Measurements from ENCODE around the gene GKN2. TPM values are rescaled to one million over a fixed set of nuclear protein-coding genes. Genes with fewer than 3 reads are reported as not detected.

Gene GKN2
- polyA plus RNA-seq, 1 donor from 2014 or later: not detected

- Histone ChIP-seq H3F3A (ENCODE audit: insufficient read depth, low read length, poor library complexity, severe bottlenecking) (no peaks in the 10 kb centered on the region), H3K27ac (ENCODE audit: low read length) (no peak within 1 kb of the TSS), H3K36me3 (ENCODE audit: insufficient read depth, low read length) (no peaks in the 10 kb centered on the region), H4K20me1 (ENCODE audit: insufficient read depth) (no peaks in the 10 kb centered on the region), H3K9ac (ENCODE audit: low read length) (no peak within 1 kb of the TSS), H3K9me3 (ENCODE audit: low read length) (no peaks in the 10 kb centered on the region), H3K79me2 (replicated peaks; ENCODE audit: insufficient read depth, low read length) (no peaks in the 10 kb centered on the region), H3K4me3 (ENCODE audit: low read length) (no peak within 1 kb of the TSS), H3K27me3 (ENCODE audit: insufficient read depth, low read depth, low read length) (no peaks in the 10 kb centered on the region), H3K9me2 (ENCODE audit: insufficient read depth, low read length) (no peaks in the 10 kb centered on the region), H2AFZ (ENCODE audit: low read depth, low read length) (no peak within 1 kb of the TSS), H3K4me2 (ENCODE audit: low read length) (no peak within 1 kb of the TSS)
- TF ChIP-seq MXI1 (conservative IDR thresholded peaks at IDR 0.05; ENCODE audit: poor library complexity, severe bottlenecking): no peak
- no peak for TF ChIP-seq POLR2AphosphoS5 (IDR thresholded peaks at IDR 0.05)
- no peak for TF ChIP-seq SMC3 (conservative IDR thresholded peaks at IDR 0.05; ENCODE audit: poor library complexity)
- TF ChIP-seq CTCF (IDR thresholded peaks at IDR 0.05; ENCODE audit: poor library complexity, severe bottlenecking): no peak
- TF ChIP-seq EP300 (conservative IDR thresholded peaks at IDR 0.05; ENCODE audit: poor library complexity, severe bottlenecking): no peak
- TF ChIP-seq EZH2 (IDR thresholded peaks at IDR 0.05; ENCODE audit: borderline replicate concordance, insufficient read depth, low read length, poor library complexity, severe bottlenecking): no peak
- TF ChIP-seq REST (IDR thresholded peaks at IDR 0.05; ENCODE audit: borderline replicate concordance): no peak
- TF ChIP-seq RAD21 (conservative IDR thresholded peaks at IDR 0.05): no peak
- no peak for TF ChIP-seq TAF1 (IDR thresholded peaks at IDR 0.05; ENCODE audit: low read depth)
Measured at GRCh38 chr2:68974251-68974650, 21.6 kb upstream of the GKN2 start, which contains the start of gene GKN1. TSS of gene GKN1 (plus strand) at chr2:68974636. CDS start at chr2:68974678, 42 bp downstream.

- Histone ChIP-seq H3K27ac (ENCODE audit: low read length) (no peak overlapping the region), H2AFZ (ENCODE audit: low read depth, low read length) (no peak overlapping the region), H3K27me3 (ENCODE audit: insufficient read depth, low read depth, low read length) (no peaks in the 10 kb centered on the region), H3K9me2 (ENCODE audit: insufficient read depth, low read length) (no peaks in the 10 kb centered on the region), H3K79me2 (replicated peaks; ENCODE audit: insufficient read depth, low read length) (no peaks in the 10 kb centered on the region), H3K4me3 (ENCODE audit: low read length) (no peak overlapping the region), H3K9ac (ENCODE audit: low read length) (no peak overlapping the region), H3F3A (ENCODE audit: insufficient read depth, low read length, poor library complexity, severe bottlenecking) (no peaks in the 10 kb centered on the region), H3K9me3 (ENCODE audit: low read length) (no peaks in the 10 kb centered on the region), H3K4me2 (ENCODE audit: low read length) (no peak overlapping the region), H3K36me3 (ENCODE audit: insufficient read depth, low read length) (no peaks in the 10 kb centered on the region), H4K20me1 (ENCODE audit: insufficient read depth) (no peaks in the 10 kb centered on the region)
- TF ChIP-seq EP300 (conservative IDR thresholded peaks at IDR 0.05; ENCODE audit: poor library complexity, severe bottlenecking) (no peak), EZH2 (IDR thresholded peaks at IDR 0.05; ENCODE audit: borderline replicate concordance, insufficient read depth, low read length, poor library complexity, severe bottlenecking) (no peak), TAF1 (IDR thresholded peaks at IDR 0.05; ENCODE audit: low read depth) (no peak), CTCF (IDR thresholded peaks at IDR 0.05; ENCODE audit: poor library complexity, severe bottlenecking) (no peak), RAD21 (conservative IDR thresholded peaks at IDR 0.05) (no peak), REST (IDR thresholded peaks at IDR 0.05; ENCODE audit: borderline replicate concordance) (no peak), SMC3 (conservative IDR thresholded peaks at IDR 0.05; ENCODE audit: poor library complexity) (no peak), MXI1 (conservative IDR thresholded peaks at IDR 0.05; ENCODE audit: poor library complexity, severe bottlenecking) (no peak), POLR2AphosphoS5 (IDR thresholded peaks at IDR 0.05) (no peak)
Measured at GRCh38 chr2:68971591-68972231, 19.0 kb upstream of the GKN2 start.

All from neural cell (in vitro differentiated cells).